Large intestine (tissue), 3 donors: Measurements from ENCODE around the gene YPEL1. TPM values are rescaled to one million over a fixed set of nuclear protein-coding genes. Genes with fewer than 3 reads are reported as not detected.
"Not testable (repeated sequence)": the region's sequence is repeated elsewhere in the genome, so short reads cannot be mapped to it uniquely, and the experiment has no call there.

Experiments used
- DNase-seq, 2 donors: peaks; one replicate each; pipeline versions ENCODE4 v3.0.0 to v3.0.0-alpha.2; 2013
- H3K27ac ChIP-seq: one replicate; pipeline ENCODE4 v1.5.1; 2013; ENCODE audit warnings: low read length
- H3K27me3 ChIP-seq: 2 replicates; pipeline ENCODE4 v1.6.1; 2013; ENCODE audit warnings: low read length; ENCODE audit not compliant: control insufficient read depth, insufficient read depth
- H3K36me3 ChIP-seq: 2 replicates; pipeline ENCODE4 v1.6.1; 2013; ENCODE audit warnings: low read length; ENCODE audit not compliant: control insufficient read depth, insufficient read depth
- H3K4me1 ChIP-seq: one replicate; pipeline ENCODE4 v1.6.1; 2013; ENCODE audit warnings: low read length; ENCODE audit not compliant: control insufficient read depth, insufficient read depth
- H3K4me3 ChIP-seq: one replicate; pipeline ENCODE4 v1.5.1; 2013; ENCODE audit warnings: low read length
- H3K9me3 ChIP-seq: one replicate; pipeline ENCODE4 v1.6.1; 2013; ENCODE audit warnings: mild to moderate bottlenecking, low read depth, low read length, moderate library complexity; ENCODE audit not compliant: control insufficient read depth
- WGBS: methylation state at CpG from one replicate; pipeline ENCODE4 v1.1.5; 2013; ENCODE audit warnings: low lambda C conversion rate; ENCODE audit not compliant: insufficient coverage; 5-methylcytosine and 5-hydroxymethylcytosine counted together
- polyA plus RNA-seq: library from polyadenylated mRNA; unstranded; fragments of 120-200 nt; gene quantifications from one replicate; pipeline ENCODE4 v1.2.1, GENCODE V29; 2013

Gene YPEL1
- polyA plus RNA-seq, 1 donor = 4.1 TPM

DNA sequence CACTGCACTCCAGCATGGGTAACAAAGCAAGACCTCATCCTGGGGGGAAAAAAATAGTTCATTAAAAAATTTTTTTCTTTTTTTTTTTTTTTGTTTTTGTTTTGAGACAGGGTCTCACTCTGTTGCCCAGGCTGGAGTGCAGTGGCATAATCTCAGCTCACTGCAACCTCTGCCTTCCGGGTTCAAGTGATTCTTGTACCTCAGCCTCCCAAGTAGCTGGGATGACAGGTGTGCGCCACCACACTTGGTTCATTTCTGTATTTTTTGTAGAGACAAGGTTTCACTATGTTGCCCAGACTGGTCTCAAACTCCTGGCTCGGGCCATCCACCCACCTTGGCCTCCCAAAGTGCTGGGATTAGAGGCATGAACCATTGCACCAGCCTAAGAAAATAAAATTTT is 11.1 kb downstream of the YPEL1 start:
- not testable (repeated sequence) for H3K27ac ChIP-seq, DNase-seq

DNA sequence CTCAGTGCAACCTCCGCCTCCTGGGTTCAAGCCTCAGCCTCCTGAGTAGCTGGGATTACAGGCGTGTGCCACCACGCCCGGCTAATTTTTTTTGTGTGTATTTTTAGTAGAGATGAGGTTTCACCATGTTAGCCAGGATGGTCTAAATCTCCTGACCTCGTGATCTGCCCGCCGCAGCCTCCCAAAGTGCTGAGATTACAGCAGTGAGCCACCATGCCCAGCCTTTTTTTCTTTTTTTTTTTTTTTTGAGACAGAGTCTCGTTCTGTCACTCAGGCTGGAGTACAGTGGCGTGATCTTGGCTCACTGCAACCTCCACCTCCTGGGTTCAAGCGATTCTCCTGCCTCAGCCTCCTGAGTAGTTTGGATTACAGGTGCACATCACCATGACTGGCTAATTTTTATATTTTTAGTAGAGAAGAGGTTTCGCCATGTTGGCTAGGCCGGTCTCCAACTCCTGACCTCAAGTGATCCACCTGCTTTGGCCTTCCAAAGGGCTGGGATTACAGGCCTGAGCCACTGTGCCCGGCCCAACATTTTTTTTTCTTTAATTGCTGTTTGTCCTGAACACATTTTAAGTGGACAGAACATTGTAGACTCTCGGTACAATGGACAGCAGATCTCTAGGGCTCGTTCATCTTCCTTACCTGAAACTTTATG is 14.3 kb downstream of the YPEL1 start:
- not testable (repeated sequence) for DNase-seq, H3K36me3 ChIP-seq, H3K4me1 ChIP-seq, H3K9me3 ChIP-seq, H3K27ac ChIP-seq, H3K27me3 ChIP-seq, H3K4me3 ChIP-seq
- no CpG with 5 or more reads among the region's 15 CpGs for WGBS

More for the DNA sequence above, 11.1 kb downstream of the YPEL1 start:
- not testable (repeated sequence) for H3K4me3 ChIP-seq, H3K4me1 ChIP-seq, H3K27me3 ChIP-seq, H3K9me3 ChIP-seq, H3K36me3 ChIP-seq
- WGBS = no CpG with 5 or more reads among the region's 3 CpGs

DNA sequence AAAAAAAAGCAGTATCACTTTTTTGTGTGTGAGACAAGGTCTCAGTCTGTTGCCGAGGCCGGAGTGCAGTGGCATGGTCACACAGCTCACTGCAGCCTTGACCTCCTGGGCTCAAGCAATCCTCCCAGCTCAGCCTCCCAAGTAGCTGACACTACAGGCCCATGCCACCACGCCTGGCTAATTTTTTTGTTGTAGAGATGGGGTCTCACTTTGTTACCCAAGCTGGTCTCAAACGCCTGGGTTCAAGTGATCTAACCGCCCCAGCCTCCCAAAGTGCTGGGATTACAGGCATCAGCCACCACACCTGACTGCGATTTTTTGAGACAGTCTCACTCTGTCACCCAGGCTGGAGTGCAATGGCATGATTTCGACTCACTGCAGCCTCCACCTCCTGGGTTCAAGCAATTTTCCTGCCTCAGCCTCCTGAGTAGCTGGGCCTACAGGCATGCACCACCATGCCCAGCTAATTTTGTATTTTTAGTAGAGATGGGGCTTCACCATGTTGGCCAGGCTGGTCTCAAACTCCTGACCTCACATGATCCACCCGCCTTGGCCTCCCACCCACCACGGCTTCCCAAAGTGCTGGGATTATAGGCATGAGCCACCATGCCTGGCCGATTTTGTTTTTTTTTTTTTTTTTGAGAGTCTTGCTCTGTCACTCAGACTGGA is 15.3 kb downstream of the YPEL1 start:
- H3K4me3 ChIP-seq, H3K4me1 ChIP-seq, H3K27me3 ChIP-seq, H3K27ac ChIP-seq, H3K36me3 ChIP-seq, H3K9me3 ChIP-seq, DNase-seq: not testable (repeated sequence)
- no CpG with 5 or more reads among the region's 10 CpGs for WGBS

DNA sequence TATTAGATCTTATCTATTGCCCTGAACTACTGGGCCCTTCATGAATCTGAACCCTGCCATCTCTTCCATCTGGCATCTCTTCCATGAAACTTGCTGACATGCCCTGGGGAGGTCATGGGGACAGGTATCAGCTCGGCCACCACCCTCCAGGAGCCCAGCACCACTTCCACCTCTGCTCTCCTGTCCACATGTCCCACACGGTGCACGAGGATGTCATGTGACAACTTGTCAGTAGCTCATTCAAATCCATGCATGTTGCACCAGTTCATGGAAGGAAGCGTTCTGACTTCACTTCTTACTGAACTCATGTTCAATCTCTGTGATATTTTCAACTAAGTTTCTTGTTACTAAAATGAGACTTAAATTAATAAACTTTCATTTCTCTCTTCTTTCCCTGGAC is 16.6 kb downstream of the YPEL1 start:
- DNase-seq = no peak
- WGBS = no CpG with 5 or more reads among the region's 4 CpGs
- no peaks in the 10 kb centered on the region for H3K36me3 ChIP-seq

DNA sequence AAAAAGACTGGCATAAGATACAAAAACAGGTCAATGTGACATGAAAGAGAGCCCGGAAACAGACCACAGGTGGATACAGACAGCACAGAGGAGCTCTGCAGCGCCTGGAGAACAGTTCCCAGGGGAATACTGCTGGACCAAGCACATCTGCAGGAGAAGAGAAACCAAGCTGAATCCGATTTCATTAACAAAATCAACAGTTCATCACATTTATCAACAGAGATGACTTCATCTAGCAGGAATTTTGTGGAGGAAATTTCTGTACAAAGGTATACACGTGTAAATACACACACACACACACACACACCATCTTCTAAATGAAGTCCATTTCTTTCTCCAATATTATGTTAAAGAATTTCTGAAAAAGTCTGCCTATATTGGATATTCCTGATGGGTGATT is 17.1 kb downstream of the YPEL1 start:
- WGBS = 100% methylated on average over 1 of the region's 4 CpGs
- no peak for DNase-seq

More for the DNA sequence above, 16.6 kb downstream of the YPEL1 start:
- Histone ChIP-seq H3K4me1 (no peaks in the 10 kb centered on the region), H3K9me3 (no peaks in the 10 kb centered on the region), H3K27ac (no peak overlapping the region), H3K27me3 (no peaks in the 10 kb centered on the region), H3K4me3 (no peak overlapping the region)

DNA sequence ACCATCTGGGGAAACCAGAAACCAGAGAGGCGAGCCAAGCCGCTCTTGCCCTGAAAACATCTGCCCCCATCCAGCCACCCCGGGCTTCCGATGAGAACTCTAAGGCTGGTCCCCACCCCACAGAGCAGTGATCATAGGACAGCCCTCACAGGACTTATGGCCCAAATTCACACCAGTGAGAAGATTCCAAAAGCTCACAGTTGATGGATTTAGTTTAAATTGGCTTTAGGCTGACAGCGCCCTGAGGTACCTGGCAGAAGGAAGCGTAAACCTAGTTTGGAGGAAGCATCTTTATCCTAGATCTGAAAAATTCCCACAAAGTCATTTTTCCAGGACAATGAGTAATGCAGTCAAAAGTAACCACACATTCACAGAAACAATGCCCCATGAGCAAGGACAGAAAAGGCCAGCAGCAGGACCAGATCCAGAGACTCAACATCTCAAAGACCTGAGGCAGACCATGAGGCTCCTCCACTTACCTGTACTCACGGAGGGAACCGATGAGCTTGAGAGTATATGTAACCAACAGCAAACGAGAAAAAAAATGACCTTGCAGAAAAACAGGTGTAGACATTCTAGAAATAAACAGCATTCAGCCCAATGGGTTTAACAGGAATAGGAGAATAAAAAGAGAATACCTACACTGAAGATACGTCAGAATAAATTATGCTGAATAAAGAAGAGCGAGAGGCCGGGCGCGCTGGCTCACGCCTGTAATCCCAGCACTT is 19.0 kb downstream of the YPEL1 start:
- H3K4me1 ChIP-seq, H3K9me3 ChIP-seq, H3K36me3 ChIP-seq, DNase-seq, H3K4me3 ChIP-seq, H3K27me3 ChIP-seq, H3K27ac ChIP-seq: not testable (repeated sequence)
- 100% methylated on average over 5 of the region's 15 CpGs for WGBS

More for the DNA sequence above, 17.1 kb downstream of the YPEL1 start:
- Histone ChIP-seq H3K36me3 (no peaks in the 10 kb centered on the region), H3K9me3 (no peaks in the 10 kb centered on the region), H3K27me3 (no peaks in the 10 kb centered on the region), H3K27ac (no peak overlapping the region), H3K4me3 (no peak overlapping the region), H3K4me1 (no peaks in the 10 kb centered on the region)

DNA sequence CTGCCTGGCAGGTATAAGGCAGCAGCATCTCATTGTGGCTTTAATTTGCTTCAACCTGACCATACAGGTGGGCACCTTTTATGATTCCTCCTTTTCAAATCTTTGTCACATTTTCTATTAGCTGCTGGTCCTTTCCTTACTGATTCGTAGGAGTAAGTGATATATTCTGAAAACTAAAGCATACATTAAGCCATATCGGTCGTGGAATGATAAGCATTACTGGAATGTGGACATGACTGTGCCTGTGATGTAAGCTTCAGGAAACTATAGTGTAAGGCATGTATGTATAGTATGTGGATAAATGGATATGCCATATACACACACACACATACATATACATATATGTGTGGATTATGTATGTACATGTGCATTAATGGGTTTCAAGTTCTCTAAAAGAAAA is 20.8 kb downstream of the YPEL1 start:
- no peaks in the 10 kb centered on the region for H3K27me3 ChIP-seq
- no peak overlapping the region for H3K27ac ChIP-seq
- WGBS = no CpG with 5 or more reads among the region's 3 CpGs
- no peak for DNase-seq
- no peaks in the 10 kb centered on the region for H3K4me1 ChIP-seq
- no peaks in the 10 kb centered on the region for H3K9me3 ChIP-seq
- no peak overlapping the region for H3K4me3 ChIP-seq
- H3K36me3 ChIP-seq = no peaks in the 10 kb centered on the region

DNA sequence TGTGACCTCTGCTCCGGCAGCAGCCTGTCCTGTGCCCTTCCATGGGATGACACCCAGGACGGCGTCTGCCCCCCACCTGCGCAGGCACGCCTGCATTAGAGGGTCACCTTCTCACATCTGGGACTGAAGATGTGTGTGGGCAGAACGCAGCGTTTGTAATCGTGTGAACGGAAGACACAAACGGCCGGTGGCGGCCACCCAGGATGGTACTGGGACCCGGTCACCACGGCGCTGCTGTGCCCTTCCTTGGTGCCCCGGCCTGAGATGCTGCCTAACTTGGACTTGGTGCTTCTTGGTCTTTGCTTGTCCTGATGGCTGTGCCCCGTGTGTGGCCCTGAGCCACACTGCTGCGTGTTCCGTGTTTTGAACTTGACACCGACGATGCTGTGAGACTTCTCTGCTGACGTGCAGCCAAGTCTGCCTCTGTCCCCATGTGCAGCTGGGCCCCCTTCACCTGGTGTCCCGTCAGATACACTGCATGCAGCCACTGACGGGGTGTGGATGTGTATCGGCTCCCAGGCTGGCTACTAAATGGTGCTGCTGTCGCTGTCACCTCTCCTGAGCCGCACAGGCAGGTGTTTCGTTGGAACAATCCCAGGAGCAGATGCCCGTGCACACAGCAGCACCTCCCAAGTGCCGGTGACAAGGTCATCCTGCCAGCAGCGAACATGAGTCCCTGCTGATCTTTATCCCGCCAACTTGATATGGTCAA is 21.4 kb downstream of the YPEL1 start:
- no peaks in the 10 kb centered on the region for H3K9me3 ChIP-seq
- no peak overlapping the region for H3K27ac ChIP-seq
- no peak for DNase-seq
- H3K27me3 ChIP-seq = no peaks in the 10 kb centered on the region
- no peaks in the 10 kb centered on the region for H3K36me3 ChIP-seq
- no CpG with 5 or more reads among the region's 32 CpGs for WGBS
- H3K4me1 ChIP-seq = no peaks in the 10 kb centered on the region
- H3K4me3 ChIP-seq = no peak overlapping the region

DNA sequence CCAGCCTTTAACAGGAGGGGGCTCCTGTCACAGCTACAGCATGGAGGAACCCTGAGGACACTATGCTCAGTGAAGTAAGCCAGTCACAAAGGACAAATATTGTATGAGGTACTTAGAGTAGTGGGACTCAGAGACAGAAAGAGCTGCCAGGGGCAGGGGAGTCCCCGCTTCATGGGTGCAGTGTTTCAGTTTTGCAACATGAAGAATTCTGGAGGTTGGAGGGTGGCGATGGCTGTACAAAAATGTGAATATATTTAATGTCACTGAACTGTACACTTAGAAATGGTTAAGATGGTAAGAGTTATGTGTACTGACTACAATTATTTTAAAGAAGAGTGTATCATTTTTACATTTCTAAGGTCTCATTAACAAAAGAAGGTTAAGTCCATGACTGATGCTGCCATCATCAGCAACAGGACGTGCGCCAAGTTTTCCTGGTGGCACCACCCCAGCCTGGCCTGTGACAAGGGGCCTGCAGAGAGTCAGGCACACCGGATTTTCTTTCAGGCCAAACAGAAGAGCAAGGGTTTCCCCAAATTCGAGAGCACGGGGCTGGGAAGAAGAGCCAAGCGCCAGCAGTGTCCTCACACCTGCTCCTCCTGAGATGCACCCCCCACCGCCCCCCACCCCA is 22.1 kb downstream of the YPEL1 start:
- no peaks in the 10 kb centered on the region for H3K4me1 ChIP-seq
- no peaks in the 10 kb centered on the region for H3K9me3 ChIP-seq
- no CpG with 5 or more reads among the region's 9 CpGs for WGBS
- no peak overlapping the region for H3K27ac ChIP-seq
- no peak overlapping the region for H3K4me3 ChIP-seq
- H3K36me3 ChIP-seq = no peaks in the 10 kb centered on the region
- no peak for DNase-seq
- no peaks in the 10 kb centered on the region for H3K27me3 ChIP-seq
